Mucosa of gallbladder (tissue), 1 donor: ENCODE measurements around the gene JDP2. TPM values are rescaled to one million over a fixed set of nuclear protein-coding genes. Genes with fewer than 3 reads are reported as not detected.
A peak's percentile ranks its signal among the peaks of the same experiment; 100 is the strongest.

Experiments
- DNase-seq: peaks from one replicate; pipeline ENCODE4 v3.0.0-alpha.2; 2020; ENCODE audit warnings: low spot score
- total RNA-seq: library from RNA; stranded (reverse); gene quantifications from one replicate; pipeline ENCODE4 v1.2.1, GENCODE V29; 2021
- donor health status: DM: no; HTN: no; CAD: no.

Gene JDP2
- total RNA-seq, 1 donor from 2014 or later: 43.0 TPM

DNA sequence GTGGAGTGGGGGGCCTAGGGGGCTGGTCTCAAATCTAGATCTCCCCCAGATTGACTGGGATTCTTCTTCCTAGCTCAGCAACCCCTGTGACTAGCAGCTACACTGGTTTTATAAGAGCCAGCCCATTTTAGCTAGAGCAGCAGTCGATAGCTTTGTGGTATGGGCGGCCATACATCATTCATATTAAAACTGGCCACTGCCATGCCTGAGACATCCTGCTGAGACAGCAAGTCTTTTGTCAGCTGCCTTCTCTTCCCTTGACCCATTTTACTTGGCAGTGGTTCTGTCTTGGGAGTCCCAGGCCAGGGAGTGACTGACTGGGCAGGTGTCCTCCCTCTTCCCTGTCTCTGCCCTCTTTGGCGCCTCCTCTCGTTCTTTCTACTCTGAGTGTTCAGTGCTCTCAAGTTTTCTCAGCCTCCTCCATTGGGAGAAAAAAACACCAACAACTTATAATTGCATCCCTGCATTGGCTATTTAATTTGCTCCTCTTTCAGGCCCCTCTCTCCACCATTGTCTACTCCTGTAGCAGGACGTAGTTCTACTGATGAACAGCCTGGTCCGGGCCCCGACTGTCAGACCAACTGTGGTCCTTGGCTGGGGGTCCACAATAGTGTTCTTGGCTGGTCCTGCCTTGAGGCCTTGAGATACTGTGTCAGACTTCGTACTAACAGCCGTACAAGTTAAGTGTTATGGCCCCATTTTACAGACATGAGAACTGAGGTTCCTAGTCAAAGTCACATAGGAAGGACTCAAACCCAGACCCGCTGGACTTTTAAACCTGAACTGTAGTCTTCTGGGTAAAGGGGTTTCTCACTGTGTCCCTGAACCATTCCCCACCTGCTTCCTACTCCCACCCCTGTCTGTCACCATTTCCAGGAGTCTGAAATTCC lies 18.3 kb upstream of the JDP2 start:
- DNase-seq: no peak

GRCh38 chr14:75411214-75411540 lies 16.6 kb upstream of the JDP2 start:
- no peak for DNase-seq

- DNase-seq: no peak
These were observed 14.8 kb upstream of the JDP2 start for GRCh38 chr14:75413013-75413412.

DNA sequence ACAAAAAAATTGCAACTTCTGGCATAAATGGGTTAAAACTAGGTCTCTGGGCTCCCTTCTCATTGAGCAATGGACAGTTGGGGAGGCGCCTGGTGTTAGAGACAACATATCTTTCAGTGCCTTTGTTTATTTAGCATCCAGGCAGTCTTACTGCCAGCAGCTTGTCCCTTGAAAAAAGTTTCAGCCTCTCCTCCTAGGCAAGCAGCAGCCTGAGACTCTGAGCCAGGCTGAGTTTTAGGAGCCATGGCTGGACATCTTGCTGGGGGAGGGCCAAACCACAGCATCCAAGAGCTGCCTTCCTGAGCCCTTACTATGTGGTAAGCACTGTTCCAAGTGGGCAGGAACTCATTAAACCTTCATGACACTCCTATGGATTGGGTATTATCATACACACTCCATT lies 10.1 kb upstream of the JDP2 start:
- DNase-seq: no peak

- DNase-seq: no peak
These were observed 8.7 kb upstream of the JDP2 start for GRCh38 chr14:75418850-75419768.

DNA sequence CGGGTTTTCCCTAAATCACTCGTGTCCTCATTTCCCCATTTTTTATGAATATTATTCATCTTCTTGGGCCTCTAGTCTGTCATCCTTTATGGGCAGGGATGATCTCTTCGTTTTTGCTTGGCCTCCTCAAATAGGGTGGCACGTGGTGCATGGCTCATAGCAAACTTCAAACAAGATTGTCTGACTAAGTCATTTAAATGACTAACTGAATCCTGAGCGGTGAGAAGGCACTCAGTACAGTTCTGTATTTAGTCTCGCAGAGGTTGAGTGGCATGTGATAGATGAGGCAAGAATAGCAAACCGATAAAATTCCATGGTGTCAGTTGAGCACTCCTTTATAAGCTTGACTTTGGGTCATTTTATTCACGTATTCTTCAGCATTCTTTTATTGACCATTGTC lies 5.7 kb upstream of the JDP2 start:
- no peak for DNase-seq

DNA sequence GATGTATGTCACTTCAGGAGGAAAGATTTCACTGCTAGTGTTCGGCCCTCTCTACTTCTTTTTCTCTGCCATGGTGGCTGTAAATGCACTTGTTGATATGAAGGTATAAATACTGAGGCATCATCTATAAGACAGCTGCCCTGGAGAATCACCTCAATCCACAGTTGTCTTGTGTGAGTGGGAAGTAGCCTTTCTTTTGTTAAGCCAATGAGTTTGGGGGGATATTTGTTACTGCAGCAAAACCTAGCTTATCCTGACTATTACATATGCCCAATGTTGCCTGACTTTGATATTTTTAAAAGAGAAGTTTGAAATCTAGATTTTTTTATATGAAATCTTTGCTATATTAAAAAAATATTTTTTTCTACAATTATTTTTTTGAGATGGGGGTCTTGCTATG lies 3.3 kb upstream of the JDP2 start:
- DNase-seq: no peak

GRCh38 chr14:75425446-75425845 lies 2.4 kb upstream of the JDP2 start:
- DNase-seq: no peak

- DNase-seq: no peak
These were observed 1.3 kb upstream of the JDP2 start for GRCh38 chr14:75426332-75427125.

GRCh38 chr14:75427126-75427481 lies 718 bp upstream of the JDP2 start:
- no peak for DNase-seq

GRCh38 chr14:75428230-75429104 lies 645 bp downstream of the JDP2 start:
- DNase-seq: peak; percentile 26

GRCh38 chr14:75429562-75429961 lies 1.7 kb downstream of the JDP2 start:
- DNase-seq: no peak

- peak; percentile 37 for DNase-seq
These were observed 2.3 kb downstream of the JDP2 start for GRCh38 chr14:75430116-75430515.

DNA sequence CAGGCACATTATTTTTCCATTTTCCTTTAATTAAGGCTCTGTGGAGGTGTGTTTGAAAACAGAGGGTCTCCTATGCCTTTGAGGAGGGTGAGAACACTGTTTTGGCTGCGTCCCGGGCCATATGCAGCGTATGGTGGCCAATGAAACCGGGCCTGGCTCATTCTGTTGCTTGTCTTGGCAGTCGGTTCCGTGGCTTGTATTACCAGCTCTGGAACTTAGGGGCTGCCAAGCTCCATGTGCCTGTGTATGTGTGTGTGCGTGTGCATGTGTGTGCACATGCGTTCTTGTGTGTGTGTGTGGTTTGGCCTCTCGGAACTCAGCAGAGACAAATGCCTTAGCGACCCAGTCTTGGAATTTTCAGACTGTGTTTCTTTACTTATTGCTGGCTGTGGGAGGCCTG lies 2.7 kb downstream of the JDP2 start:
- no peak for DNase-seq

DNA sequence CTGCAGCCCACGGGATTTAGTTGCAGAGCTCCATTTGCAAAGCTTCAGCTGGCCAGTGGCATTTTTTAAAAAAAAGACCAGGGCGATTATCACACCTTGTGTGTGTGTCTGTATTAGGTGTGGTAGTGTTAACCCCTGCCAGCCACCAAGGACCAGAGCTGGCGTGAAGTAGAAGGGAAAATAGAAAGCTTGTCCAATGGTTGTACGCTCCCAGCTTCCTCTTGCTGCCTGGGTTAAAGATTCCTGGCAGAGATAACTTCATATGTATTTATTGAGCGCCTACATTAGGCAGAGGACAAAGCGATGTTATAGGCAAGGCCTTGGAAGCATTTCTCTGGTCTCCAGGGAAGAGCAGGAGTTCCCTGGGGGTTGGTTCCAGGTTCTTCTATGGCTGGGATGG lies 3.2 kb downstream of the JDP2 start:
- no peak for DNase-seq

DNA sequence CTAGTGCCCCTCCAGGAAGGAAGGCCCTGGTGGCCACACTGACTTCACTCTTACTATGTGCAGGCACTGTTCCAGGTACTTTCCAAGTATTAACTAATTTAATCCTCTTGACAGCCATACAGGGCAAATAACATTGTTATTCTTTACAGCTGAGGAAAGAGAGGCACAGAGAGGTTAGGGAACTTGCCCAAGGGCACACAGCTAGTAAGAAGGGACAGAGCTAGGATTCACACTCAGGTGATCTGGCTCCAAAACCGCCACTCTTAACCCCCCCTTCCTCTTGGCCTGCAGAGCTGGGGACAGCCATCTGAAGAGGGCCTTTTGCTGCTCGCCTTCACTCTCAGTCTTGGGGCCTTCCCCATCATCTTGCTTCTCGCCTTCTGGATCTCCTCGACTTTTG lies 4.0 kb downstream of the JDP2 start:
- DNase-seq: no peak

- DNase-seq: no peak
These were observed 4.6 kb downstream of the JDP2 start for GRCh38 chr14:75432411-75432810.

- DNase-seq: no peak
These were observed 5.8 kb downstream of the JDP2 start for GRCh38 chr14:75433631-75434071.

DNA sequence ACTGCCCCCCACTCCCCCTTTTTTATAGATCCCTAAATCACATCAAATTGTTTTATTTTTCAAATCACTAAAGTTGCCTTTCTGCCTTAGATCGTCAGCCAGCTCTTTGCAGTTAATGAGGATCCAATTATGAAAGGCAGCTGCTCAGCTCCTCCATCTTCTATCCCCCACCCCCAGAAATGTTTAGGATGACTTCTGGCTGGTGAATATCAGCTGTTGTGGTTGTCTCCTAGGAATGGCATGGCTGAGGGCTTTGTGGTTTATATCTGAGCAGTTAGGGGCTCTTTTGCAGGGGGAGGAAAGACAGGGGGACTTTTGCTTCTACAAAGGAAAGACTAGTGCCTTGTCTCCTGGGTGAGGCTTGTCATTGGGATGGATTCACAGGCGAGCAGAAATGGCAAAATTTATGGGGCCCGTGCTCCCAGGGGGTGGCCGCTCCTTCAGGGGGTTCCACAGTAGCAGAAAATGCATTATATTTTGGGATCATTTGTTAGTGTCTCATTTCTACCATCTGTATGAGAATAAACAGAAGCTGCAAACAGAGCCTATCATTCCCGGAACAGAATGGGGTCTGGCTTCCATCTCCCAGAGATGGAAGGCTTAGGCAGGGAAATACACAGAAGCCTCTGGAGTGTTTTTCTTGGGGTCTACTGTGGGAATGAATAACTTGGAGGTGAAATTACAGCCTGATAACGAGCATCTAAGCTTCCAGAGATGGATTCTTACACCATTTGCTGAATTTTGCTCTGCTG lies 6.5 kb downstream of the JDP2 start:
- no peak for DNase-seq

DNA sequence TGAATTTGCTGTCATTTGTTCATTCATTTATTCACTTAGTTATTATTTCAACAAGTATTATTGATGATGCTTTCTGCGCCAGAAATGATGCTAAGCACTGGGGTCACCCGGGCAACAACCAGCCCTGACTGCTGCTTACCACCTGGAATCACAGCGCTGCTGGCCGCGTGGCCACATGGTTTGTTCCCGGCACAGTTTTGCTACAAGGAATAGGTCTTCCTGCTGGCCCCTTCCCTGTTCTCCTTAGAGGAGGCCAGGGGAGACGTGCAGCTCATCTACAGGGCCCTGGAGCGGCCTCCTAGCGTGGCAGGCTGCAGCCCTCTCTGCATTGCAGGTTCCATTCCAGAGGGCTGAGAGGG lies 7.0 kb downstream of the JDP2 start:
- no peak for DNase-seq

DNA sequence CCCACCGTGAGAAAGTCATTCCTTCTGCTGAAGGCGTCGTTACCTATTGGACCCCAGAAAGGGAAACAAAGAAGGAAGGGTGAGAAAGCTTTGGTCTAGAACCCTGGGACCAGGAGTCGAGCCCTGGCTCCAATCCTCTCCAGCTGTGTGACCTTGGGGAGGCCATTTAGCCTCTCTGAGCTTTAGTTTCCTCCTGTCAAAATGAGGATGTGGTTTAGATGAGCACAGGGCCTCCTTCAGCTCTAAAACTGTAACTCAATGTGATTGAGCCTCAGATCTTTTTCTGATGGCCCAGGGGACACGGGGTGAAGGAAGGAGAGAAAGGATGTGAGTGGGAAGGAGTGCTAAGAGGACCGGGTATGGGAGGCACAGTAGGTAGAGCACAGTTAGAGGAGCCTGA lies 7.7 kb downstream of the JDP2 start:
- no peak for DNase-seq
